Activated CD4-positive, alpha-beta T cell treated with anti-CD3 and anti-CD28 coated beads for 48 hours (primary cell): ENCODE results near the gene TMC4.
A peak's percentile ranks its signal among the peaks of the same experiment; 100 is the strongest.
"Not testable (repeated sequence)": the region's sequence is repeated elsewhere in the genome, so short reads cannot be mapped to it uniquely, and the experiment has no call there.

Experiments
- DNase-seq: peaks from one replicate; pipeline ENCODE4 v3.0.0-alpha.2; 2020

The TMC4 gene

GRCh38 chr19:54203151-54203611 is 30.2 kb upstream of the TMC4 start:
- no peak for DNase-seq

GRCh38 chr19:54201980-54202379 is 29.0 kb upstream of the TMC4 start:
- DNase-seq: no peak

- no peak for DNase-seq
Observed at GRCh38 chr19:54201172-54201701, 28.3 kb upstream of the TMC4 start.

GRCh38 chr19:54199401-54199800 is 26.4 kb upstream of the TMC4 start:
- DNase-seq: no peak

- no peak for DNase-seq
Observed at GRCh38 chr19:54197121-54197520, 24.2 kb upstream of the TMC4 start.

GRCh38 chr19:54196536-54196935 is 23.6 kb upstream of the TMC4 start:
- no peak for DNase-seq

- not testable (repeated sequence) for DNase-seq
Observed at GRCh38 chr19:54194463-54194862, 21.5 kb upstream of the TMC4 start.

- DNase-seq: no peak
Observed at GRCh38 chr19:54193011-54193410, 20.1 kb upstream of the TMC4 start.

GRCh38 chr19:54191811-54192453 is 19.0 kb upstream of the TMC4 start:
- DNase-seq: no peak

- DNase-seq: peak; percentile 88
Observed at GRCh38 chr19:54191011-54191810, 18.3 kb upstream of the TMC4 start, which contains the start of gene TSEN34. Gene TSEN34, plus strand, starts transcription at chr19:54191308. Its CDS starts 57 bp downstream, at chr19:54191365.

- peak; percentile 100 for DNase-seq
Observed at GRCh38 chr19:54190503-54191010, 17.6 kb upstream of the TMC4 start.

GRCh38 chr19:54189735-54190502 is 17.0 kb upstream of the TMC4 start:
- DNase-seq: peak; percentile 100

GRCh38 chr19:54189145-54189734 is 16.3 kb upstream of the TMC4 start, which contains the start of gene MBOAT7:
Gene MBOAT7, minus strand, starts transcription at chr19:54189580. Its CDS starts 1,072 bp downstream, at chr19:54188508.
- DNase-seq: no peak

- peak; percentile 75 for DNase-seq
Observed at GRCh38 chr19:54188215-54188871, 15.4 kb upstream of the TMC4 start.

- no peak for DNase-seq
Observed at GRCh38 chr19:54186934-54187381, 14.0 kb upstream of the TMC4 start.

GRCh38 chr19:54186351-54186750 is 13.4 kb upstream of the TMC4 start:
- no peak for DNase-seq

GRCh38 chr19:54183431-54183830 is 10.5 kb upstream of the TMC4 start:
- DNase-seq: no peak

- not testable (repeated sequence) for DNase-seq
Observed at GRCh38 chr19:54181894-54182293, 8.9 kb upstream of the TMC4 start.

GRCh38 chr19:54180691-54181091 is 7.7 kb upstream of the TMC4 start:
- DNase-seq: no peak

- no peak for DNase-seq
Observed at GRCh38 chr19:54179921-54180461, 7.0 kb upstream of the TMC4 start.

- no peak for DNase-seq
Observed at GRCh38 chr19:54179262-54179852, 6.4 kb upstream of the TMC4 start.
